ENCODE results near the gene GATAD2B. TPM values are rescaled to one million over a fixed set of nuclear protein-coding genes. Genes with fewer than 3 reads are reported as not detected.

Gene GATAD2B
- total RNA-seq, 1 donor from 2014 or later, result 12.2 TPM

GRCh38 chr1:153780551-153780950 lies 142.2 kb downstream of the GATAD2B start:
- no peaks in the 10 kb centered on the region for H3K36me3 ChIP-seq (ENCODE audit: control insufficient read depth, insufficient read depth, low read length)
- no peak for DNase-seq (ENCODE audit: low read depth)
- no peak overlapping the region for H3K4me3 ChIP-seq (ENCODE audit: low read depth, low read length)
- H3K27me3 ChIP-seq (ENCODE audit: control insufficient read depth, insufficient read depth, low read length), result no peaks in the 10 kb centered on the region
- TF ChIP-seq CTCF (IDR thresholded peaks at IDR 0.05; ENCODE audit: insufficient read depth, low read length, poor library complexity, severe bottlenecking), result no peak

GRCh38 chr1:153779781-153780541 lies 142.8 kb downstream of the GATAD2B start:
- H3K4me3 ChIP-seq (ENCODE audit: low read depth, low read length), result no peak overlapping the region
- no peaks in the 10 kb centered on the region for H3K36me3 ChIP-seq (ENCODE audit: control insufficient read depth, insufficient read depth, low read length)
- no peak for DNase-seq (ENCODE audit: low read depth)
- H3K27me3 ChIP-seq (ENCODE audit: control insufficient read depth, insufficient read depth, low read length), result no peaks in the 10 kb centered on the region
- no peak for TF ChIP-seq CTCF (IDR thresholded peaks at IDR 0.05; ENCODE audit: insufficient read depth, low read length, poor library complexity, severe bottlenecking)

GRCh38 chr1:153778824-153779519 lies 143.8 kb downstream of the GATAD2B start:
- Histone ChIP-seq H3K36me3 (ENCODE audit: control insufficient read depth, insufficient read depth, low read length) (no peaks in the 10 kb centered on the region), H3K27me3 (ENCODE audit: control insufficient read depth, insufficient read depth, low read length) (no peaks in the 10 kb centered on the region), H3K4me3 (ENCODE audit: low read depth, low read length) (no peak overlapping the region)
- no peak for DNase-seq (ENCODE audit: low read depth)
- TF ChIP-seq CTCF (IDR thresholded peaks at IDR 0.05; ENCODE audit: insufficient read depth, low read length, poor library complexity, severe bottlenecking), result no peak

- TF ChIP-seq CTCF (IDR thresholded peaks at IDR 0.05; ENCODE audit: insufficient read depth, low read length, poor library complexity, severe bottlenecking), result no peak
These were observed 144.5 kb downstream of the GATAD2B start for GRCh38 chr1:153778051-153778823.

GRCh38 chr1:153777648-153778047 lies 145.1 kb downstream of the GATAD2B start:
- Histone ChIP-seq H3K27me3 (ENCODE audit: control insufficient read depth, insufficient read depth, low read length) (no peaks in the 10 kb centered on the region), H3K4me3 (ENCODE audit: low read depth, low read length) (no peak overlapping the region), H3K36me3 (ENCODE audit: control insufficient read depth, insufficient read depth, low read length) (peaks cover 1% of the 10 kb centered on the region)
- no peak for DNase-seq (ENCODE audit: low read depth)
- TF ChIP-seq CTCF (IDR thresholded peaks at IDR 0.05; ENCODE audit: insufficient read depth, low read length, poor library complexity, severe bottlenecking), result no peak

More at GRCh38 chr1:153778051-153778823, 144.5 kb downstream of the GATAD2B start:
- Histone ChIP-seq H3K4me3 (ENCODE audit: low read depth, low read length) (no peak overlapping the region), H3K27me3 (ENCODE audit: control insufficient read depth, insufficient read depth, low read length) (no peaks in the 10 kb centered on the region), H3K36me3 (ENCODE audit: control insufficient read depth, insufficient read depth, low read length) (no peaks in the 10 kb centered on the region)
- no peak for DNase-seq (ENCODE audit: low read depth)

All from kidney epithelial cell (primary cell).